Measurements from ENCODE around the gene ZNG1B.
"Not testable (repeated sequence)": the region's sequence is repeated elsewhere in the genome, so short reads cannot be mapped to it uniquely, and the experiment has no call there.

DNA sequence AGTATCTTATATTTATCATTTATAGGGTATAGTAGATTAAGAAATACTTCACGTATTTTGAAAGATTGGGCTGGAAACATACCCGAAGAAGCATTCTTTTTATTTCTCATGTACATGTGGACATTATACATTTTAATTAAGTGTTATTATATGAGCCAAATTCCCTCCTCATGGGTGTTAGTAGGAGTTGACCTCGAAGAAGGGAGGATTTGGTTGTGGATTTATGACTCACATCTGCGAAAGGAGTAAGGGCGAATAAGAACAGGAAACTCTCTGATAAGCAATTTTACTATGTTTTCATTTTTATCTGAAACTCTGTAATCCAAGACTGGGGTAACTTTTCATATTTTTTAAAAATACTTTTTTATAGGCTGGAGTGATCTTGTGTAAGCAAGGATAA lies 84.0 kb downstream of the ZNG1B start:
- TF ChIP-seq POLR2A, CTCF (IDR thresholded peaks at IDR 0.05): not testable (repeated sequence)

Data from breast epithelium (tissue), 3 donors.